Pancreas (tissue), 10 donors: Measurements from ENCODE around the gene FXYD3. TPM values are rescaled to one million over a fixed set of nuclear protein-coding genes. Genes with fewer than 3 reads are reported as not detected.
A peak's percentile ranks its signal among the peaks of the same experiment; 100 is the strongest.

ENCODE experiments used
- ATAC-seq, 4 donors: fragments of 200-7000 bp; cut with Tn5 transposase; one replicate each; pipeline versions ENCODE4 v1.8.0 to v1.9.1; 2020; ENCODE audit warnings: mild to moderate bottlenecking in 4 of 4, moderate library complexity in 4 of 4
- DNase-seq, 6 donors: peaks; one replicate each; pipeline ENCODE4 v3.0.0-alpha.2; 2020
- FAIRE-seq: peaks from 2 replicates; lab custom pipeline; 2012; peaks lifted over from hg19 to GRCh38; lab: Jason Lieb, UNC
- H3K27ac ChIP-seq, 4 donors: fragments of 200-600 bp; sonication (generic); 1 replicate in 3 of 4; 2 replicates in 1 of 4; pipeline versions ENCODE4 v1.5.0 to v1.8.0; 2020
- H3K27me3 ChIP-seq, 4 donors: fragments of 200-600 bp; one replicate each; pipeline ENCODE4 v1.8.0; 2021
- H3K36me3 ChIP-seq, 3 donors: fragments of 200-600 bp; sonication (generic) in 1 of 3; one replicate each; pipeline versions ENCODE4 v1.5.0 to v1.8.0; 2020 to 2021
- H3K4me1 ChIP-seq, 3 donors: fragments of 200-600 bp; one replicate each; pipeline ENCODE4 v1.8.0; 2021
- H3K4me3 ChIP-seq, 4 donors: fragments of 200-600 bp; sonication (generic) in 2 of 4; one replicate each; pipeline versions ENCODE4 v1.5.0 to v1.8.0; 2020 to 2021
- H3K9me3 ChIP-seq, 4 donors: fragments of 200-600 bp; one replicate each; pipeline ENCODE4 v1.8.0; 2021
- WGBS, 2 donors: extraction: QIAGEN DNeasy Blood & Tissue Kit; methylation state at CpG; one replicate each; pipeline ENCODE4 v1.1.7; 2013; 5-methylcytosine and 5-hydroxymethylcytosine counted together
- intact Hi-C, 3 donors: fragments of 100-400 bp; cut with DNase I; formaldehyde crosslinking; loops; one replicate each; pipeline versions ENCODE4 v1.11.1 to v1.14.2; 2022
- polyA plus RNA-seq, 2 donors: library from polyadenylated mRNA; stranded (reverse); fragments of 200-250 nt; gene quantifications; one replicate each; pipeline ENCODE4 v1.2.3, GENCODE V29; 2013
- total RNA-seq, 6 donors: library from RNA; stranded (reverse); fragmentation: NEBNext Ultra II Directional in 4 of 6; extraction: Animal tissue kit (Norgen Biotek cat#: 25700) in 4 of 6; gene quantifications; one replicate each; pipeline versions ENCODE4 v1.2.1 to v1.2.4, GENCODE V29; 2021 to 2023
- TF ChIP-seq, protein P1 (sequence below), 4 donors: fragments of 200-600 bp; sonication (generic) in 3 of 4; IDR thresholded peaks; one replicate each; pipeline versions ENCODE4 v1.5.0 to v1.8.0; 2021; ENCODE audit warnings: antibody characterized with exemption in 4 of 4
- donor health status: healthy with polysubstance abuse.
- donor health status: DM: no; HTN: no; CAD: no; lungs with moderate emphysema.
- donor health status: DM: no; HTN: no; CAD: no.
- donor health status: control.
- donor health status: control.
- donor health status: Bipolar disorder and iron deficiency.
- donor health status: DM: yes; HTN: yes; CAD: no.
- donor health status: DM: no; HTN: no; CAD: no.
- donor health status: DM: no; HTN: no; CAD: no.
- donor health status: DM: yes; HTN: yes; CAD: no.

Gene FXYD3
- total and polyA plus RNA-seq, 8 donors: 12.2 to 59.1 (median 17.7) TPM

DNA sequence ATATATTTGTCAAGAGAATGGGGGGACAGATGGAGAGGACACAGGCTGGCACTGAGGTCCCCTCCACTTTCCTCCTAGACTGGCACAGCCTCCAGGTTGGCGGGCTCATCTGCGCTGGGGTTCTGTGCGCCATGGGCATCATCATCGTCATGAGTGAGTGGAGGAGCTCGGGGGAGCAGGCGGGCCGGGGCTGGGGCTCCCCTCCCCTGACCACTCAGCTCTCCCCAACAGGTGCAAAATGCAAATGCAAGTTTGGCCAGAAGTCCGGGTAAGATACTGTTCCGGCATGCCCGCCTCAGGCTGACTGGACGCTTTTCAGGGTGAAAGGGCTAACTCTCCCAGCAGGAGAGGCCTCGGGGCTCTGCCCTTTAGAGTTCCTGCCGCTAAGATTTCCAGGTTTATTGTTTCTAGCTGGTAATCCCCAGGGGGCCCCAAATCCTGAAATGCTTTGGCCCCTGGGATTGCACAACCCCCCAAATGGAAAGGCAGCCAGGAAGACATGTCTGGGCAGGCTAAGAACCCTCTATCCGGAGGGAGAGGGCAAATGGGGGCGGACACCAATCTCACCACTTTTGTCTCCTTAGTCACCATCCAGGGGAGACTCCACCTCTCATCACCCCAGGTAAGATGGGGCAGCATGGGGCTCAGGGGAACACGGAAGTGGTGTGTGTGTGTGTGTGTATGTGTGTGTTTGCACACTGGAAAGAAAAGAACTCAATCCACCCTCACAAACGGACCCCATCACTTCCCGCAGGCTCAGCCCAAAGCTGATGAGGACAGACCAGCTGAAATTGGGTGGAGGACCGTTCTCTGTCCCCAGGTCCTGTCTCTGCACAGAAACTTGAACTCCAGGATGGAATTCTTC is 7.3 kb downstream of the FXYD3 start:
- FAIRE-seq: no peak
- TF ChIP-seq, protein P1, sequence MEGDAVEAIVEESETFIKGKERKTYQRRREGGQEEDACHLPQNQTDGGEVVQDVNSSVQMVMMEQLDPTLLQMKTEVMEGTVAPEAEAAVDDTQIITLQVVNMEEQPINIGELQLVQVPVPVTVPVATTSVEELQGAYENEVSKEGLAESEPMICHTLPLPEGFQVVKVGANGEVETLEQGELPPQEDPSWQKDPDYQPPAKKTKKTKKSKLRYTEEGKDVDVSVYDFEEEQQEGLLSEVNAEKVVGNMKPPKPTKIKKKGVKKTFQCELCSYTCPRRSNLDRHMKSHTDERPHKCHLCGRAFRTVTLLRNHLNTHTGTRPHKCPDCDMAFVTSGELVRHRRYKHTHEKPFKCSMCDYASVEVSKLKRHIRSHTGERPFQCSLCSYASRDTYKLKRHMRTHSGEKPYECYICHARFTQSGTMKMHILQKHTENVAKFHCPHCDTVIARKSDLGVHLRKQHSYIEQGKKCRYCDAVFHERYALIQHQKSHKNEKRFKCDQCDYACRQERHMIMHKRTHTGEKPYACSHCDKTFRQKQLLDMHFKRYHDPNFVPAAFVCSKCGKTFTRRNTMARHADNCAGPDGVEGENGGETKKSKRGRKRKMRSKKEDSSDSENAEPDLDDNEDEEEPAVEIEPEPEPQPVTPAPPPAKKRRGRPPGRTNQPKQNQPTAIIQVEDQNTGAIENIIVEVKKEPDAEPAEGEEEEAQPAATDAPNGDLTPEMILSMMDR (IDR thresholded peaks at IDR 0.05): no peak
- Histone ChIP-seq H3K27ac (no peak overlapping the region), H3K4me3 (no peak overlapping the region), H3K36me3 (no peaks in the 10 kb centered on the region), H3K9me3 (no peaks in the 10 kb centered on the region), H3K27me3 (no peaks in the 10 kb centered on the region), H3K4me1 (peaks cover 0 to 12% (median 0%) of the 10 kb centered on the region in 3 donors)
- intact Hi-C loops: no loop called here
- 90 to 93% methylated on average over 19 of the region's 19 CpGs for WGBS, 2 donors
- ATAC-seq: no peak
- DNase-seq: no peak

DNA sequence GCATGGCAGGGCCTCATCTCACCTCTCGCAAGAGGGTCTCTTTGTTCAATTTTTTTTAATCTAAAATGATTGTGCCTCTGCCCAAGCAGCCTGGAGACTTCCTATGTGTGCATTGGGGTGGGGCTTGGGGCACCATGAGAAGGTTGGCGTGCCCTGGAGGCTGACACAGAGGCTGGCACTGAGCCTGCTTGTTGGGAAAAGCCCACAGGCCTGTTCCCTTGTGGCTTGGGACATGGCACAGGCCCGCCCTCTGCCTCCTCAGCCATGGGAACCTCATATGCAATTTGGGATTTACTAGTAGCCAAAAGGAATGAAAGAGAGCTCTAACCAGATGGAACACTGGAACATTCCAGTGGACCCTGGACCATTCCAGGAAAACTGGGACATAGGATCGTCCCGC is 8.0 kb downstream of the FXYD3 start:
- H3K4me3 ChIP-seq: no peak overlapping the region
- no peaks in the 10 kb centered on the region for H3K9me3 ChIP-seq
- DNase-seq (peak in 2 of 6 donors; percentile 57 to 59), FAIRE-seq (no peak), ATAC-seq (peak in 3 of 4 donors; percentile 12 to 30 (median 16))
- no peaks in the 10 kb centered on the region for H3K27me3 ChIP-seq
- H3K4me1 ChIP-seq: peaks cover 0 to 12% (median 0%) of the 10 kb centered on the region in 3 donors
- WGBS, 2 donors: 69 to 80% methylated on average over 5 of the region's 5 CpGs
- TF ChIP-seq, protein P1 (IDR thresholded peaks at IDR 0.05): no peak
- intact Hi-C loops: no loop called here
- H3K27ac ChIP-seq: no peak overlapping the region
- H3K36me3 ChIP-seq: no peaks in the 10 kb centered on the region

DNA sequence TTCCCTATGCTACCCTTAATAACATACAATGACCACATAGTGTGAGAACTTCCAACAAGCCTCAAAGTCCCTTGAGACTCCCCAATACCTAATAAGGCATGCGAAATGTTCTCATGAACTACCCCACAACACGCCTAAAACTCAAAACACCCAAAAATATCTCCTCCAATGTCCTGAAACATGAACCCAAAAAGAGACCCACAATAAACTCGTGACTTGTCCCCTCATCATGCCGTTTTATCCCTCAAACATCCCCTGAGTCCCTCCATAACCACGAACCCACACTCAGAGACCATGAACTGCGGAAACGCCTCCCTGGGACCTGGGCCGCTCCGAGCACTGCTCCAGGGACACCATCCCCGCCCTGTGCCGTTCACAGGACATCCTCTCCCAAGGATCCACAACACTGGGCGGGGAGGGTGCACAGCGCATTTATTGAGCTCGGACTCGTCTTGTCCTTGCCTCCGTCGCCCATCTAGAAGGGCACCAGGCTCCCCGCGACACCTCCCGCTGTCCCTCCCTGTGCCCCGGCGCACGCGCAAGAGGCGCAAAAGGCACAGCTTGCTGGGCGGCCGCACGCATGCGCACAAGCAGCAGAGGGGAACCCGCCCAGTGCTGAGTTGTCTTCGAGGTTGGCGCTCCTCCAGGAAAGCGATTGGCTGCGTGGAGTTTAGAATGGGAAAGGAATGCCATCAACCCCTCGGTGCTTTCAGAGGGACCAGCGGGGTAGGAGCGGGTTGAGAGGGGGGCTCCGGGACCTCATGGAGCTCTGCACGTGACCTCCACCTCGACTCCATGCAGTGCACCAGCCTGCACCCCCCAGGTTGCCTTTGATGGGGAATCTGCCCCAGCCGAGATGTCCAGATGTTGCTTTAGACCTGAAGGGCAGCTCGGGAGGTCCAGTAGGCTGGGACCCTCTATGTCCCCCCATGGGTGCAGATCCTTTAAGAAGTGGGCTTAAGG is 8.8 kb downstream of the FXYD3 start:
- peak; percentile 94 to 96 (median 96) for ATAC-seq
- H3K27ac ChIP-seq: peak overlapping the region in 3 of 4 donors; percentile 60 to 69 (median 66)
- FAIRE-seq: no peak
- TF ChIP-seq, protein P1 (IDR thresholded peaks at IDR 0.05): no peak
- no peaks in the 10 kb centered on the region for H3K36me3 ChIP-seq
- H3K27me3 ChIP-seq: no peaks in the 10 kb centered on the region
- no peaks in the 10 kb centered on the region for H3K9me3 ChIP-seq
- peak overlapping the region; percentile 26 to 56 (median 40) for H3K4me3 ChIP-seq
- peaks cover 0 to 12% (median 0%) of the 10 kb centered on the region in 3 donors for H3K4me1 ChIP-seq
- intact Hi-C loops: no loop called here
- DNase-seq: peak; percentile 90 to 99 (median 94)
- WGBS, 2 donors: 8 to 10% methylated on average over 42 of the region's 42 CpGs

DNA sequence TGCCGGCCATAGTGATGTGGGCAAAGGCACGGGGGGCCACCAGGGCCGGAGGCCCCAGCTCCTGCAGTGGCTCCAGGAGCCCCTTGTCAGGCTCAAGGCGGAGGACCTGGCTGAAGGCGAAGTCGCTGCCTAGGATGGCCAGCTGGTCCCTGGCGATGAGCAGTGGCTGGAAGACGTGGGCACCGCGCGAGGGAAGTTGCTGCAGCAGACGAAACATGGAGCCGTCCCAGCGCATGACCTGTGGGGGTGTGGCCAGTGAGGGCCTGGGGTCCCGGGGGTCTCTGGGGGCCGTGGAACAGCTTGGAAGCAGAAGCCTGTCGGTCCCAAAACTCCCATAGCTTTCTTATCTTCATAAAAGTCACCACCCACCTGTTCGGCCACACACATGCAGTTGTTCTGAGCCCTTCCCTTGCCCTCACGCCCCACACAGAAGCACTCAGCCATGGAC is 9.7 kb downstream of the FXYD3 start:
- FAIRE-seq (no peak), ATAC-seq (no peak), DNase-seq (peak in 2 of 6 donors; percentile 22 to 51)
- Histone ChIP-seq H3K4me1 (peaks cover 0 to 12% (median 0%) of the 10 kb centered on the region in 3 donors), H3K27ac (no peak overlapping the region), H3K4me3 (no peak overlapping the region), H3K36me3 (no peaks in the 10 kb centered on the region), H3K27me3 (no peaks in the 10 kb centered on the region), H3K9me3 (no peaks in the 10 kb centered on the region)
- TF ChIP-seq, protein P1 (IDR thresholded peaks at IDR 0.05): no peak
- 90 to 91% methylated on average over 19 of the region's 19 CpGs for WGBS, 2 donors
- intact Hi-C loops: no loop called here
